ENCODE results near the gene PTK7.

DNA sequence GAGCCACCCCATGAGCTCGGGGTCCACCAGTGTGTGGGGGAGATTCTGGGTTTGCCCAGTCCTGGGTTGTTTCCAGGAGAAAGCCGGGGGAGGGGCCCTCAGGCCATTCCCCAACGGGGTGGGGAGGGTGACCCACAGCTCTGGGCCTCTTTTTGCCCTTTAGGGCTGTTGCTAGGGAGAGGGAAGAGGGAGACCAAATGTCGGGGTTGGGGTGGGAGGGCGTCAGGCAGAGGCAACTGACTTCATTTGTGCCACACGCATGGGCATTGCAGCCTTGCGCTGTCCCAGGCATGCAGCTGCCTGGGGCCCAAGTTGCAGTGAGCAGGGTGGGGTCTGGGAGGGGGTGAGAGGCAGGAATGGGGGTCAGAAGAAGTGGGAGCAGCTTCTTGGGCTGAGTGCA is 103.9 kb downstream of the PTK7 start:
- TF ChIP-seq, protein P1, sequence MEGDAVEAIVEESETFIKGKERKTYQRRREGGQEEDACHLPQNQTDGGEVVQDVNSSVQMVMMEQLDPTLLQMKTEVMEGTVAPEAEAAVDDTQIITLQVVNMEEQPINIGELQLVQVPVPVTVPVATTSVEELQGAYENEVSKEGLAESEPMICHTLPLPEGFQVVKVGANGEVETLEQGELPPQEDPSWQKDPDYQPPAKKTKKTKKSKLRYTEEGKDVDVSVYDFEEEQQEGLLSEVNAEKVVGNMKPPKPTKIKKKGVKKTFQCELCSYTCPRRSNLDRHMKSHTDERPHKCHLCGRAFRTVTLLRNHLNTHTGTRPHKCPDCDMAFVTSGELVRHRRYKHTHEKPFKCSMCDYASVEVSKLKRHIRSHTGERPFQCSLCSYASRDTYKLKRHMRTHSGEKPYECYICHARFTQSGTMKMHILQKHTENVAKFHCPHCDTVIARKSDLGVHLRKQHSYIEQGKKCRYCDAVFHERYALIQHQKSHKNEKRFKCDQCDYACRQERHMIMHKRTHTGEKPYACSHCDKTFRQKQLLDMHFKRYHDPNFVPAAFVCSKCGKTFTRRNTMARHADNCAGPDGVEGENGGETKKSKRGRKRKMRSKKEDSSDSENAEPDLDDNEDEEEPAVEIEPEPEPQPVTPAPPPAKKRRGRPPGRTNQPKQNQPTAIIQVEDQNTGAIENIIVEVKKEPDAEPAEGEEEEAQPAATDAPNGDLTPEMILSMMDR (IDR thresholded peaks at IDR 0.05 in 2 of 3, conservative IDR thresholded peaks at IDR 0.05 in 1 of 3; ENCODE audit: borderline replicate concordance in 1 of 3, insufficient read depth in 1 of 3, low read depth in 2 of 3, low read length in 2 of 3), result no peak
- TF ChIP-seq RAD21 (IDR thresholded peaks at IDR 0.05; ENCODE audit: low read depth) (no peak), CEBPB (IDR thresholded peaks at IDR 0.05; ENCODE audit: low read depth) (no peak), POLR2A (IDR thresholded peaks at IDR 0.05; ENCODE audit: borderline replicate concordance, extremely low read depth, insufficient read depth, insufficient read length) (no peak), POLR2AphosphoS5 (IDR thresholded peaks at IDR 0.05; ENCODE audit: low read depth, low read length) (no peak), ZNF274 (IDR thresholded peaks at IDR 0.05; ENCODE audit: low read depth, low read length) (no peak), EGR1 (IDR thresholded peaks at IDR 0.05; ENCODE audit: low read depth) (no peak), YY1 (IDR thresholded peaks at IDR 0.05; ENCODE audit: extremely low read depth, insufficient replicate concordance, low read depth, low read length) (no peak), EZH2 (IDR thresholded peaks at IDR 0.05) (no peak)
- TF ChIP-seq, protein P2, sequence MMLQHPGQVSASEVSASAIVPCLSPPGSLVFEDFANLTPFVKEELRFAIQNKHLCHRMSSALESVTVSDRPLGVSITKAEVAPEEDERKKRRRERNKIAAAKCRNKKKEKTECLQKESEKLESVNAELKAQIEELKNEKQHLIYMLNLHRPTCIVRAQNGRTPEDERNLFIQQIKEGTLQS (IDR thresholded peaks at IDR 0.05), result no peak
- TF ChIP-seq, protein P3, sequence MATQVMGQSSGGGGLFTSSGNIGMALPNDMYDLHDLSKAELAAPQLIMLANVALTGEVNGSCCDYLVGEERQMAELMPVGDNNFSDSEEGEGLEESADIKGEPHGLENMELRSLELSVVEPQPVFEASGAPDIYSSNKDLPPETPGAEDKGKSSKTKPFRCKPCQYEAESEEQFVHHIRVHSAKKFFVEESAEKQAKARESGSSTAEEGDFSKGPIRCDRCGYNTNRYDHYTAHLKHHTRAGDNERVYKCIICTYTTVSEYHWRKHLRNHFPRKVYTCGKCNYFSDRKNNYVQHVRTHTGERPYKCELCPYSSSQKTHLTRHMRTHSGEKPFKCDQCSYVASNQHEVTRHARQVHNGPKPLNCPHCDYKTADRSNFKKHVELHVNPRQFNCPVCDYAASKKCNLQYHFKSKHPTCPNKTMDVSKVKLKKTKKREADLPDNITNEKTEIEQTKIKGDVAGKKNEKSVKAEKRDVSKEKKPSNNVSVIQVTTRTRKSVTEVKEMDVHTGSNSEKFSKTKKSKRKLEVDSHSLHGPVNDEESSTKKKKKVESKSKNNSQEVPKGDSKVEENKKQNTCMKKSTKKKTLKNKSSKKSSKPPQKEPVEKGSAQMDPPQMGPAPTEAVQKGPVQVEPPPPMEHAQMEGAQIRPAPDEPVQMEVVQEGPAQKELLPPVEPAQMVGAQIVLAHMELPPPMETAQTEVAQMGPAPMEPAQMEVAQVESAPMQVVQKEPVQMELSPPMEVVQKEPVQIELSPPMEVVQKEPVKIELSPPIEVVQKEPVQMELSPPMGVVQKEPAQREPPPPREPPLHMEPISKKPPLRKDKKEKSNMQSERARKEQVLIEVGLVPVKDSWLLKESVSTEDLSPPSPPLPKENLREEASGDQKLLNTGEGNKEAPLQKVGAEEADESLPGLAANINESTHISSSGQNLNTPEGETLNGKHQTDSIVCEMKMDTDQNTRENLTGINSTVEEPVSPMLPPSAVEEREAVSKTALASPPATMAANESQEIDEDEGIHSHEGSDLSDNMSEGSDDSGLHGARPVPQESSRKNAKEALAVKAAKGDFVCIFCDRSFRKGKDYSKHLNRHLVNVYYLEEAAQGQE (IDR thresholded peaks at IDR 0.05; ENCODE audit: low read depth), result no peak
